Astrocyte (in vitro differentiated cells and primary cell): ENCODE data around the gene CCL5.

Experiments used
- CTCF ChIP-seq: IDR thresholded peaks from 2 replicates; pipeline ENCODE4 v1.5.1; 2011; ENCODE audit warnings: low read depth, mild to moderate bottlenecking, inconsistent platforms, low read length, moderate library complexity; ENCODE audit not compliant: insufficient read depth
- EZH2 ChIP-seq: IDR thresholded peaks from 2 replicates; pipeline ENCODE4 v1.6.1; 2012; ENCODE audit warnings: mild to moderate bottlenecking, low read length, inconsistent platforms; ENCODE audit not compliant: insufficient read depth

DNA sequence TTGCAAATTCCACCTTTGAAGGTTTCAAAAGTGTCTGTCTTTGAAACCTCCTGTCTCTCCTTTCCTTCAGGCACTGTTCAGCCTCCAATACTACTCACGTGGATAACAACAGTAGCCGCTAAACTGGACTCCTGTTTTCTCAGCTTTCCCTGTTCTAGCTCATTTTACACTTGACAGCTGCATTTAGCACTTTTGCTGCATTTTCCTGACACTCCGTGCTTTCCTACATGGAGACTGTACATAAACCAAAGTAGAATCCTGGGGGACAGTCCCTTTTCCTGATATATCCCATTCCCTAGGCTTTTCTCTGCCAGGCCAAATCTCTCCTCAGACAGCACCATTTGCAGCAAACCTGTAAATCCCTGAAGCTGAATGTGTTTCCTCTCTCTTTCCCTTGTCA lies 3.6 kb downstream of the CCL5 start:
- TF ChIP-seq CTCF (no peak), EZH2 (no peak)
